HG03378 (cell line): ENCODE measurements around the gene SAMD4A.
A peak's percentile ranks its signal among the peaks of the same experiment; 100 is the strongest.

Experiments used
- ATAC-seq: cut with Tn5 transposase; IDR thresholded peaks from one replicate; pipeline ENCODE4 v1.9.1; 2021; ENCODE audit warnings: mild to moderate bottlenecking, moderate library complexity; ENCODE audit not compliant: unreplicated experiment

The SAMD4A gene

GRCh38 chr14:54773171-54774006 is 206.5 kb downstream of the SAMD4A start:
- ATAC-seq: peak; percentile 54

GRCh38 chr14:54774824-54775223 is 207.9 kb downstream of the SAMD4A start:
- no peak for ATAC-seq

- ATAC-seq: no peak
Observed at GRCh38 chr14:54775486-54776140, 208.7 kb downstream of the SAMD4A start.

- ATAC-seq: no peak
Observed at GRCh38 chr14:54776361-54777001, 209.6 kb downstream of the SAMD4A start.

GRCh38 chr14:54777395-54777794 is 210.5 kb downstream of the SAMD4A start:
- no peak for ATAC-seq

GRCh38 chr14:54778618-54779345 is 211.9 kb downstream of the SAMD4A start:
- no peak for ATAC-seq

- no peak for ATAC-seq
Observed at GRCh38 chr14:54781080-54781479, 214.2 kb downstream of the SAMD4A start.

- no peak for ATAC-seq
Observed at GRCh38 chr14:54781961-54782750, 215.2 kb downstream of the SAMD4A start.

GRCh38 chr14:54782751-54783659 is 216.1 kb downstream of the SAMD4A start:
- peak; percentile 77 for ATAC-seq

GRCh38 chr14:54783660-54784015 is 216.7 kb downstream of the SAMD4A start:
- no peak for ATAC-seq

- ATAC-seq: no peak
Observed at GRCh38 chr14:54784060-54784459, 217.1 kb downstream of the SAMD4A start.

GRCh38 chr14:54784657-54785056 is 217.7 kb downstream of the SAMD4A start:
- no peak for ATAC-seq

- no peak for ATAC-seq
Observed at GRCh38 chr14:54785136-54785777, 218.3 kb downstream of the SAMD4A start.

- ATAC-seq: no peak
Observed at GRCh38 chr14:54785778-54786770, 219.1 kb downstream of the SAMD4A start.

- ATAC-seq: no peak
Observed at GRCh38 chr14:54786838-54787237, 219.9 kb downstream of the SAMD4A start.

GRCh38 chr14:54787261-54787660 is 220.3 kb downstream of the SAMD4A start:
- no peak for ATAC-seq

- ATAC-seq: no peak
Observed at GRCh38 chr14:54788701-54789100, 221.8 kb downstream of the SAMD4A start.

- no peak for ATAC-seq
Observed at GRCh38 chr14:54789166-54789565, 222.2 kb downstream of the SAMD4A start.
